OCI-LY3 (cell line): Measurements from ENCODE around the gene HGF.

Source experiments
- EZH2phosphoT487 ChIP-seq: fragments of 200-600 bp; shearing (Covaris generic); IDR thresholded peaks from 2 replicates; pipeline ENCODE4 v1.6.1; 2018; ENCODE audit warnings: antibody characterized with exemption, mixed run types, low read depth
- TF ChIP-seq, protein P1 (sequence below): fragments of 200-600, 300-600 bp; sonication (generic); IDR thresholded peaks from 2 replicates; pipeline ENCODE4 v1.5.1; 2014; ENCODE audit warnings: antibody characterized with exemption, low read length, low read depth

DNA sequence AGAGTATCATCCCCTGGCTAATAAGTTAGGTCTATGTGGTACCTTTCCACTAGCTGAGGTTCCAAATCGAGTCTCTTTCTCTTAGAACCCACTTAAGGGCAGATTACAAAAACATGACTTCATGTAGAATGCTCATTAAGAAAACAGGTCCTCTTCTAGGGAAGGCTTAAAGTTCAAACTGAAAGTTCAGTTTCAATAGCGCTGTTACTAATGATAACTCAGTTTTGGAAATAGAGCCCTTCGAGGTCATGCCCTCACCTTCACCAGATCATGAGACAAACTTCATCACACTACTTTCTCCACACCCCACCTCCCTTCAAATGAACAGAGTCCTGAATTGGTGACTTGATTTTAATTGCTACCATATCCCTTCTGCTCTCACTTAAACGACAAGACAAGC lies 26.2 kb downstream of the HGF start:
- TF ChIP-seq, protein P1, sequence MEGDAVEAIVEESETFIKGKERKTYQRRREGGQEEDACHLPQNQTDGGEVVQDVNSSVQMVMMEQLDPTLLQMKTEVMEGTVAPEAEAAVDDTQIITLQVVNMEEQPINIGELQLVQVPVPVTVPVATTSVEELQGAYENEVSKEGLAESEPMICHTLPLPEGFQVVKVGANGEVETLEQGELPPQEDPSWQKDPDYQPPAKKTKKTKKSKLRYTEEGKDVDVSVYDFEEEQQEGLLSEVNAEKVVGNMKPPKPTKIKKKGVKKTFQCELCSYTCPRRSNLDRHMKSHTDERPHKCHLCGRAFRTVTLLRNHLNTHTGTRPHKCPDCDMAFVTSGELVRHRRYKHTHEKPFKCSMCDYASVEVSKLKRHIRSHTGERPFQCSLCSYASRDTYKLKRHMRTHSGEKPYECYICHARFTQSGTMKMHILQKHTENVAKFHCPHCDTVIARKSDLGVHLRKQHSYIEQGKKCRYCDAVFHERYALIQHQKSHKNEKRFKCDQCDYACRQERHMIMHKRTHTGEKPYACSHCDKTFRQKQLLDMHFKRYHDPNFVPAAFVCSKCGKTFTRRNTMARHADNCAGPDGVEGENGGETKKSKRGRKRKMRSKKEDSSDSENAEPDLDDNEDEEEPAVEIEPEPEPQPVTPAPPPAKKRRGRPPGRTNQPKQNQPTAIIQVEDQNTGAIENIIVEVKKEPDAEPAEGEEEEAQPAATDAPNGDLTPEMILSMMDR: no peak
- no peak for TF ChIP-seq EZH2phosphoT487
